Activated CD4-positive, alpha-beta T cell treated with anti-CD3 and anti-CD28 coated beads, Interleukin-2, amount 50 U/mL, for 24 hours (primary cell): ENCODE measurements around the gene MRGPRG.

Experiments used
- DNase-seq, 2 donors: peaks; one replicate each; pipeline ENCODE4 v3.0.0-alpha.2; 2020; ENCODE audit warnings: low read depth in 1 of 2, low spot score in 1 of 2

Gene MRGPRG

DNA sequence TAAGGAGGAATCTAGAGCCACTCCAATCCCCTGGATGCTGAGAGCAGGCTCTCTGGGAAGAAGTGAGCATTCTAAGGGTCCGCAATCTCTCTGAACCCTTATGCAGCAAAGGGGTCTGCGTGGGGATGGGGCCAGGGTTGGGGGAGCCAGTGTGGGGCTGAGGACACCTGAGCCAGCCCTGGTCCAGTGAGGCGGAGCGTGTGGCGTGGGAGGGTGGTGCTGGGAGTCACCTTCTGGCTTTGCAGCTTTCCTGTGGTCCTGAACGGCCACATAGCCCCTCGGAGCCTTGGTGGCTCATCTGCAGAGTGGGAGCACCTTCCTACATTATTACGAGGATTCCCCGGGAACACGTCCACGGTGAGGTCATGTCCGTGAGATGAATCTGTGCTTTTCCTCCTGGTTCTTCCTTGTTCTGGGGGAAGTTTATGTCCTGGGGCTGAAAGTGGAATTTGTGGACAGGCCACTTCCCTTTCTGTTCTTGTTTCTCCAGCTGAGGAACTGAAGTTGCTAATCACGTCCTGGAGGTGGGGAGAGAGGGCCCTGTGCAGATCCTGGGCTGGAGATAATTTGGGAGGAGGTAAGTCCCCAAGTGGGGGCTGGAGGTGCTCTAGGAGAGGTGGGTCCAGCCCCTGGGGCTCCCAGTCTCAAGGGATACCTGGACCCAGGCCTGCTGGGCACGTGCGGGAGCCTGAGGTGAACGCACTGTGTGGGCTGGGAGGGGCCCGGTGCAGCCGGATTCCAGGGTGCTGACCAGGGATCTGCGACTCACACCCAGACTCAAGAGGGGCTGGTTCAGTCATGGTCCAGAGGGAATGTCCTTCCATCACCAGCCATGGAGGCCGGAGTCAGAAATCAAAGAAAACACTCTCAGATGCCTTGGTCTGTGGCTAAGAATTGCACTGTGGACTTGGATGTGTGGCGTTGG lies 7.5 kb upstream of the MRGPRG start:
- no peak for DNase-seq

DNA sequence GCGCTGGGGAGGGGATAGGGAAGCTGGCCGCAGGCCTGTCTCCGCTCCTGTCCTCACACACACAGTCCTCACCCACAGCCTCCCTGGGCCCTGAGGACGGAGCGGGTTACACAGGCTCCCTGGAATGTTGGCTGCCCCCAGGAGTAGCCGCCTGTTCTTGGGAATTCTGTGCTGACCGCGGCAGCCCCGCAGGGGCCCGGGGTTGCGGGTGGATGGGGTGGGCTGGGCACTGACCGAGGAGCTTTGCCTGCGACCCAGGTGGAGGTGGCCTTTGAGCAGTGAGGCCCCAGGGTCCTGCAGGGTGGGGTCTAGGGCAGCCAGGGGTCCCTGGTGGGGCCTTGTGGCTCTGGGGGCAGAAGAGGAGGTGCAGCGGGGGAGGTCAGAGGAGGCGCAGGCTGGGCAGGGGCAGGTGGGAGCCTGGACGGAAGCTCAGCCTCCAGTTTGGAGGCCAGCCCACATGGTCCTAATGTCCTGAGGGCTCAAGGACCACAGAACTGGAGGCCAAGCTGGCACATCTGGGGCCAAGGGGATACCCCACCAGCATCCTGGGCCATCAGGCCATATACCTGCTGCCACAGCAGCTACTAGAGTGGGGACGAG lies 6.6 kb upstream of the MRGPRG start:
- no peak for DNase-seq

DNA sequence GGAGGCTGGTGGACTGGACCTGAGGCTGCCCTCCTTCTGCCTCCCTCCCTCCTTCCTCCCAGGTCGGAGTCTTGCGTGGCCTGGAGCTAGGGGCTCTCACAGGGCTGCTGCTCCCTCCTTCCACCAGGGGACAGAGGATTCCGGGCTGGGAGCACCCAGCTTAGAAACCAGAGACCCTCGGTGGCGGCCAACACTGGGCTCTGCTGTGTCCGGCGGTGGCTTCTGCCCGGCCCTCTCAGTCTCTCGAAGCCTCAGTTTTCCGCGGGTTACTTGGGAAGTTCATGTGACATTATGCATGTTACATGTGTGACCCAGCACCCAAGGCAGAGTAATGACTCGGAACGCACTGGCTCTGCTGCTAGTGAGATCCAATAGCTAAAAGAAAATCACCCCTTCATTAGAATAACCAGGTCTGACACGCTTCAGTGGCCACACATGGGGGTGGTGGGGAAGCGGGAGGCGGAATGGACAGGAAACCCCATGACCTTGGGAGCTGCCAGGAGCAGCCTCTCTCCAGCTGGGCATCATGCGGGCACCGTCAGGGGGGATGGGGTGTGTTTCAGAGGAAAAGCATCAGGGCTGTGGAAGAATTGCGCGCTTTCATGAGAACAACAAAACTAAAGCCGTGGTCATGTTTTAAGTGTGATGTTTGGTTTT lies 5.9 kb upstream of the MRGPRG start:
- no peak for DNase-seq

DNA sequence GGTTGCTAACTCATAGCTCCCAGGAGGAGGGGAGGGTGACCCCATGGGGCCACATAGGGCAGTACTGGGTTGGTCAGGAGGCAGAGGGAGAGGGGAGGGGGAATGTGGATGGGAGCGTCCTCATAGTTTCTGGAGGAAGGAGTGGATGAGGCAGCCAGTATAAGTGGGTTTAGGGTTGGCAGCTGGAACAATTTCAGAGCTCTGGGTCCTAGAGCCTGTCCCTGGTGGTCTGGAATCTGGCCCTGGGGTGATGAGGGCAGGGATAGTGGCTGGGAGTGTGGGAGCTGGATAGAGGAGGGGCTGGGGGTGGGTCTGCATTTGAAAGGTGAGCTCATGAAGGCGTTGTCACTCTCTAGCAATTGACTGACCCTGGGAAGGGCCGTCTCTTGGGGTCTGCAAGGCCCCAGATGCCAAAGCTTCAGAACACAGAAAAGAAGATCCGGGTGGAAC lies 5.3 kb upstream of the MRGPRG start:
- no peak for DNase-seq

DNA sequence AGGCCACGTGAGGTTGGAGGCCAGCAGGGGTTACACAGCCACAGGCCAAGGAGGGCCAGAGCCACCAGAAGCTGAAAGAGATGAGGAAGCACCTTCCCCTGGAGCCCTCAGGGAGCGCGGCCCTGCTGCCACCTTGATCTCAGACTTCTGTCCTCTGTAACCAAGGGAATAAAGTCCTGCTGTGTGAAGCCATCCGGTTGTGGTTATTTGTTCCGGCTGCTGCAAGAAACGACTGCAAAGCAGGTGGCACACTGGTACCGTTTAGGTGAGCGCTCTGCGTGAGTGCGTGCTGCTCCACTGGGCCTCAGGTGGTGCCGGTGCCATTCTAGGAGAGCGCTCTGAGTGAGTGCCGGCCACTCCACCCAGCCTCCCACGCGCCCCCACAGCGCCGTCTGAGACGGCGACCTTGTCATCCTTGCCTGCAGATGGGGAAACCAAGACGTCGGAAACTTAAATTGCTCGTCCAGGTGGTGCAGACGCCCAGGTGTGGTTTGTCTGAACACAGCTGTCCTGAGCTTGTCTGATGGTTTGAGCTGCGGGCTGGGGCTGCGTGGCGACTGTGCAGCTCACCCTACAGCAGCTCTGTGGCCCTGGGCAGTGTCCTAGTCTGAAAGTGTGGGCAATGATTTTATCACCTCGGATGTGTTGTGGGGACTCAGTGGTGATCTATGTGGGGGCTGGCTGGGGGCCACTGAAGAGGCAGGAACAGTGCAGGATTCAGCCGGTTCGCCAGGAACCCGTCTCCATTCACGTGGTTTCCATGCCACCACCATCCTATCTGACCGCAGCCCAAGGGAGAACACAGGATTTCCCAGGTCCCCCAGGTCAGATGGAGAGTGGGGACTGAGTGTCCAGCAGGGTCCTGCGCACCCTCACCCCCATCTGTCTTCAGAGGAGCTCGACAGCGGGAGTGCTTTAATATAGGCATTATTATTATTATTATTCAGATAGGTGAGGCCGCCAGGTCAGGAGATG lies 4.6 kb upstream of the MRGPRG start:
- DNase-seq = no peak

DNA sequence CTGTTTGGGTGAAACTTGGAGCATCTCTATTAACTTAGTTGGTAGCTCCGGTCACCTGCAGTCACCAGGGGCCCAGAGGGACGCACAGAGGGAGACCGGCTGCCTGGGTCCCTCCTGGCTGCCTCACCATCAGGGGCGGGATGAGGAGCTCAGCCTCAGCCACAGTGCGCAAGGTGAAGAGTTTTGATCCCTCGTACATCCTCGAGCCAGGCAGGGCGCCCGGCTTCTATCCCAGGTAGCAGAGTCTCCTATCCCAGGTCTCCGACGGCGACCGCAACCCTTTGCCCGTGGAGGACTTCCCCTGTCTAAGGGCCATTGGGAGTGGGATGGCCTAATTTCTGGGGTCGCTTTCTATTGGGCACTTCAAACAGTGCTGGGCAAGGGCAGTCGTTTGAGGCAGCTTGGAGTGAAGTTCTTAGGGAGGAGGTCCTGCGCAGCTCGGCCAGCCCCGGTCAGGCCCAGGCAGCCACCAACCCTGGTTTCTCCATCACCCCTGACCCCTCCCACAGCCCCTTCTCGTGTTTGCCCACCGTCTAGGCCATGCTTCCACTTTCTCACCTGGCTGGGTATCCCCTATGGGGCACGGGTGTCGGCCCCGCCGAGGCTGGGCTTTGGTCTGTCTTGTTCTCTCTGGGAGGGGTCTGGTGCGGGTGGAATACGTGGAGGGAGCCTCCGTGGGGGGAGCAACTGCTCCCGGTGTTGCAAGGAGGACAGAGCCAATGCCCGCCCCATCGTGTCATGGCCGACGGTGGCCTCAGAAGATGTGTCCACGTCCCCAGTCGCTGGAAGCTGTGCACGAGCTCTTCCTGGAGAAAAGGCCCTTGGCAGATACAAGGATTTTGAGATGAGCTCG lies 3.6 kb upstream of the MRGPRG start:
- no peak for DNase-seq

DNA sequence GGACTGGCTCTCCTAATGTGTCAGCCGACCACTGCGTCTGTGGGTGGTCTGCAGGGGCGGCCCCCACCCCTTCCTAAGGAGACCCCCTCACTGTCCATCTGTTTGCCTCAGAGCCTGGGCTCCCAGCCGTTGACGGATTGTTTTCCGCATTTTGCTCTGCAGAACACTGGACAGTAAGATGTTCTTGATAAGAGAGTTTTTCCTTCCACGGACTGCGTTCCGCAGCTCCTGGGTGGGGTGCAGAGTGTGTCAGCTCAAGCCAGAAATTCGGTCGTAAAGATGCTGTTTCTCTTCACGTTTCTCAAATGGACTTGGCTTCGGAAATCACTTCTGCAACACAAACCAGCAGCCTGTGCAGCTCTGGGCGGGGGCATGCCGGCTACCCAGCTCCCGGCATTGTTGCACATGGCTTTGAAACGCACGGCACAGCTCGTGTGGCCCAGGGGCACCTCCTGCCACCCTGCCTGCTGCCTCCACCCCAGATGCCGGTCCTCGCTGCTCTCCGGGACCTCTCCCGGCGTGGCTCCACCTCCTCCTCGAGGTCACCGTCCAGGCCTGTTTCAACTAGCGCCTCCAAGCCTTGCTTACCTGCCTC lies 2.9 kb upstream of the MRGPRG start:
- no peak for DNase-seq

DNA sequence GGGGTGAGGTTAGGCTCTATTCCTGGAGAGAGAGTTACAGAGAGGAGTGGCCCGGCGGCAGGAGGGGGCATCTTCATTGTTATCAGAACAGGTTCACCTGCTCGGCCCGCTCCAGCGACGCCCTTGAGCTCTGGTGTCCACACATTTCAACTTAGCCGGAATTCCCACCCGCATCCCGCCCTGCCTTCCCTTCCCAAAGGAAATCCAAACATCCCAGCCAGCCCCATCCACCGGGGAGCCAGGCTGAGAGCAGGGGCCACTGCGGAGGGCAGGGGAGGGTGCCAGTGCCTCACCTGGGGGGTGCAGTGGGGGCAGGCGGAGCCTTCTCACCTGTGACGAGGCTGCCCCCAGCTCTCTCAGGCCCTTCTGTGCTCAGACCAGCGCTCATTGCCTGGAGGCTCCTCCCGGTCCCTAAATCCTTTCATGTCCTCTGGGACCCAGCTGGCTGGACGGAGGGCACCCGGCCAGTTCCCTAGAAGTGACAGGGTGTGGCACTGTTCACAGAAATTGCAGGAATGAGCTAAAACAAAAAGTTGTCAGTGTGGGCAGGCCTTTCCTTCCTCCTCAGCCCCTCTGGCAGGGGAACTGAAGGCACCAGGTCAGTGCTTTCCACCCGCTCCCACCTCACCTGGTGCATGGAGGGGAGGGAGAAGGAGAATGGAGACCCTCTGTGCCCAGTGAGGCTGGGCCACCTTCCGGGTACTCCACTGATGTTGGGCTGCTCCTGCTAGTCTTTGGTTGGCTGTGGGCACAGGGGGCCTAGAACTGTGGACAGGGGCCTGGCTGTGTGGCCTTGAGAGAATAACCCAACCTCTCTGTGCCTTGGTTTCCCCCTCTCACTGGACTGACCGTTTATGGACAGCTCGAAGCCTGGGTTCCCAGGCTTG lies 2.2 kb upstream of the MRGPRG start:
- DNase-seq = no peak

DNA sequence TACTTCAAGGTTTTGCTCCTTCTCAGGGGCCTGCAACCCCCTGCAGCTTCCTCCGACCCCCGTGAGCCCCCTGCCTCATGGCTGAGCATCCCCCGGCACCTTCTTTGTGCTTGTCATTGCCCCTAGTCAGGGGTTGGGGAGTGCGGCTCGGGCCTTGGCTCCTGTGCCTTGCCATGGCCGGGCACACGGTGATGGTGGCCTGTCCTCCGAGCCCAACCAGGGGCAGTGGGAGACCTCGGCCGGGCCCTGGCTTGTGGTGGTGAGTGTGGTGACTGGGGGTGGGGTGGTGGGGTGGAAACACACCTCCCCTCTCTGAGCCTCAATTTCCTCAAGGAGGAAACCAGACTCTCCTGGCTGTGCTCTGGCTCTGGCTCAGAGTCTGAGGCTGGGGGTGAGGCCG lies 1.5 kb upstream of the MRGPRG start:
- DNase-seq = no peak

DNA sequence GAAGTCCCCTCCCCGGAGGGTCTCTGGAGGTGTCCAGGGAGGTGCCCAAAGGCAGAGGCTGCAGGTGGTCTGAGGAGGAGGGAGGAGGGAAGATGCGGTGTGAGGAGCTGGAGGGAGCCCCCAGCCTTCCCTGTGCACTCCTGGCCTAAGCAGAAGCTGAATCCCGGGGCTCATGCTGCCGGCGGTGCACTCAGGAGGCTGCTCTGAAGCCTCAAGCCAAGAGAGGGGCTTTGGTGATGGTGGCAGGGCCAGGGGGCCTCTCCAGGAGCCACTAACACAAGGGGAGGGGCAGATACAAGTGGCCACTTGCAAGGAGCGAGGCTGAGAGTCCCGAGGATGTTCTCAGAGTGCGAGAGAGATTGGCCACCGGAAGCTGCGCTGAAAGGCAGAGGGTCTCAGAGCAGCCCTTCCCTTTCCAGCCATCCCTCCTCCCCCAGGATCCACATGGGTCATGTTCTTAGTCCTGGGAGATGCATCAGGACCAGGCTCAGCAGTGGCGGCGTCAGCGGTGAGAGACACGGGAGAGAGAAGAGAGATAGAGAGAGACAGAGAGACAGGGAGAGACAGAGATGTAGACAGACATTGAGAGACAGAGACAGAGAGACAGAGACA lies 774 bp upstream of the MRGPRG start:
- no peak for DNase-seq

DNA sequence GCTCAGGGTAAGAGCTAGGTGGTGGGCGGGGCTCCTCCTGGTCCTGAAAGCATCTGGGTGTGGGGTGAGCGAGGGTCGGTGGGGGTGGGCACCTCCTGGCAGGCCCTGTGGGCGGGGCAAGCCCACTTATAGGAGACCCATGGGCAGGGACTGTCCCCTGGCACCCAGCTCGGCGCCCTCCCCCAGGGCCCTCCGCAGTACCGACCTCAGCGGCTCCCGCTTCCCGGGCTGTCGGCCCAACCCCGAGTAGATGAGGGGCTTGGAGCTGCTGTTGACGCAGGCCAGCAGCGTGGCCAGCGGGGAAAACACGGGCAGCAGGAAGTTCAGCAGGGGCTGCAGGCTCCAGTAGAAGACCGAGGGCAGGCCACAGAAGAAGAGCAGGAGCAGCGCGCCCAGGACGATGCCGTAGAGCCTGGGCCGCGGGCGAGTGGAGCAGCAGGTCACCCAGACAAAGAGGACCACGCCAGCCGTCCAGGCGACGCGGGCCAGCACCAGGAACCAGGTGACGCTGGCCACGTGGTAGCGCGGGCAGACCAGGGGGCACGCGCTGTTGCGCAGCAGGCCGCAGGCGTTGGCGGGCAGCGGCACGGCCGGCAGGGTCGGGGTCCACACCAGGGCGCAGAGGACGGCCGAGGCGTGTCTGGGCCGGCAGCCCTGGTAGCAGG lies 663 bp downstream of the MRGPRG start:
- no peak for DNase-seq

DNA sequence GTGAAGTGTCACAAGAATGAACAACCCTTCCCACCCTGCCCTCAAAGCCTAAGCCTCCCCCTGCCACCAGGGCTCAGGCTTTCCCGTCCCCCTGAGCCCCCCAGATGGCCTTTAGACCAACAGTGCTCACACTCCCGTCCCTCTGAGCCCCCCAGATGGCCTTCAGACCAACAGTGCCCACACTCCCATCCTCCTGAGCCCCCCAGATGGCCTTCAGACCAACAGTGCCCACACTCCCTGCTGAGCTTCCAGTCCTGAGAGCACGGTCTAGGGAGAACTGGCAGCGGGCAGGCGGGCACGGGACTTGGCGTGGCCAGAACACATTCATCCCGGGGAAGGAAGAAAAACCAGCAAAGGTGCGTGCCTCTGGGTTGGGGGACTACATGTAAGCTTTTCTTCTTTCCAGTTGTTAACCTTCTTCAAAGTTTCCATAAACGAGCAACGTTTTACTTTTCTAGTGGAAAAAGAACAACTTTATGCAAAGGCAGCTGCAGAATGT lies 2.5 kb downstream of the MRGPRG start:
- DNase-seq = no peak

DNA sequence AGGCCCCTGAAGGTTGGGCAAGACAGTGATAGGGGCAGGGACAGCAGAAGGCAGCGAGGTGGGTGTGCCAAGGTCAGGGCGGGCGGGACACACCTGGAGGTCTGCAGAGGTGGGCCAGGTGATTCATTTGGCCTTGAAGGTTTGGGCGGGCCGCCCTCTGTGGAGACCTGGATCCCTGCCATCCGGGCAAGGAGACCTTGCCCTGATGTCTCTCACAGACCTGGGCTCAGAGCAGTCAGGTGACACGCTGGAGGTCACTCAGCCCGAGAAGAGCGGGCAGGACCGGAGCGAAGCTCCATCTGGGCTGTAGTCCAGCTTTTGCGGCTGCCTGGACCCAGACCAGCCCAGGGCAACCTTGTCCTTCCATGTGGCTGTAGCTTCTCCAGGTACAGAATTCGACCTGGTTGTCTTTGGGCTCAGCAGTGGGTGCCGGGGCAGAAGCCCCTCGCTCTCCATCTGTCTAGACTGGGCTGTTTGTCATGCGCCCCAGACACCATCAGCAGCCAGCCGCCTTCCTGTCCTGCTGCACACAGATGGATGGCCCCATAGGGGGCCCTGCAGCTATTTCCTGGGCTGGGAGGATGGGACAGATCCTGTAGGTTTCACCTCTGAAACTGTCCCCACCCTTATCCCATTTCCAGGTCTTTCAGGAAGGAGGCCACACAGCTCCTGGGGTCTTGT lies 3.1 kb downstream of the MRGPRG start:
- no peak for DNase-seq

DNA sequence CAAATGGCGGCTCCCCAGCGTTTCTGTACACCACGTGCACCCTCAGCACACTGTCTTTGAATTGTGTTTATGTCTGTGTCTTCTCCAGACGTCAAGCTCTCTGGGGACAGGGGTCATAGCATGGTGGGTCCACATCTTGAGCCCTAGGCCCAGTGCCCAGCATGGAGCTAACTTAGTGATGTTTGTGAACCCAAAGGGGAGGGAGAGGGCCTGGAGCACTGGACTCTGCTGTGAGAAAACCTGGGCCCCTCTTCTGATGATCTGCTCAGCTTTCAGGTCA lies 4.3 kb downstream of the MRGPRG start:
- no peak for DNase-seq

DNA sequence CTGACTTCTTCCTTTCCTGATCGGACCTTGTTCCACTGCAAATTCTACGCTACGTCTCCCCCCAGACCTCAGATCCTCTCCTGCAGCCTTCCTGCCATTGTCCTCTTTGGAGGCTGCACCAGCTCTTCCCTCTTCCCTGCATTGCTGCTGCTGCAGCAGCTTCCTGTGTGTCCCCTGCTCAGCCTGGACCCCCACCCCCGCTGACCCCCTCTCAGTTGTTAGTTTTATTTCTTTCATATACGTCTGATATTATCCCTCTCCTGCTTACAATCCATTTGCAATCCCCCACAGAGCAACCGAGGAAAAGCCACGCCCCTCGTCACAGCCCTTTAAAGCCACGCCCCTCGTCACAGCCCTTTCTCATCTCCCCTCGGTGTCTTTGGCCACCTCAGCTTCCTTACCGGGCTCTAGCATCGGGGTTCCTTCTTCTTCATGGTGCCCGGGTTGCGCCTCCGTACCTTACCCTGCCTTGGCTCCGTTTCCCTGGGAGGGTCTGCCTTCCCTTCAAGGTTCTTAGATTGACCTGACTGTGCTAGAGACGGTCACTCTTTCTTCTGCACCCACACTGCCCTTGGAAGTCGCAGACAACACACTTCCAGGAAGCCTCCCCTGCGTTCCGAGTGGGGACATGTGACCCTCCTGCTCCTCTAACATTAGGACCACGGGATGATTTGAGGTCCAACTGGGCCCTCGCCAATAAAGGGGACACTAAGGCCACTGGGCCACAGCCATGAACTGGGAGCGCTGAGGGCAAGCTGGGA lies 4.8 kb downstream of the MRGPRG start:
- no peak for DNase-seq

DNA sequence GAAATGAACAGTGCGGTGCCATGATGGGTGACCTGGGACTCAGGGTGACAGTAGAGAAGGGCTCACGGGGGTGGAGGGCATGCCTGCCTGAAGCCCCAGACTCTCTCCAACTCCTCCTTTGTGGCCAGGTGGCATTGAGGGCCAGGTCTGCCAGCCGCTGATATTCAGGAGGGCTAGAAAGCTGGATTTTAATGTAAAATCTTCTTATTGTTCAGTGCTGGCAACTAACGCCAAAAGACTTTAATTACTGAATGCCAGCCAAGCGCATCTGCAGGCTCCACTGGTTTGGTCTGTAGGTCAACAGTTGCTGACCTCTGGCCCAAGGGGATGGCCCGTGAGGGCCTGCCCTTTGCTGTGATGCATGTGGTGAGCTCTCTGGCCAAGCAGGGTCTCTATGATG lies 10.3 kb downstream of the MRGPRG start:
- DNase-seq = no peak
